Measurements from ENCODE around the gene ATP7A.
"Not testable (repeated sequence)": the region's sequence is repeated elsewhere in the genome, so short reads cannot be mapped to it uniquely, and the experiment has no call there.

The ATP7A gene

GRCh38 chrX:78074088-78074487, 163.6 kb downstream of the ATP7A start:
- Histone ChIP-seq H3K9me3 (ENCODE audit: control insufficient read depth, low read length) (no peaks in the 10 kb centered on the region), H3K4me3 (ENCODE audit: low read depth, low read length) (no peak overlapping the region), H2AFZ (no peak overlapping the region), H3K79me2 (no peaks in the 10 kb centered on the region), H3K36me3 (ENCODE audit: control insufficient read depth, insufficient read depth, low read length) (no peaks in the 10 kb centered on the region), H3K27me3 (ENCODE audit: control insufficient read depth, insufficient read depth, low read length) (no peaks in the 10 kb centered on the region), H3K4me2 (ENCODE audit: low read length) (no peak overlapping the region), H3K4me1 (no peaks in the 10 kb centered on the region), H3K27ac (no peak overlapping the region), H3K9ac (no peak overlapping the region)
- no peak for TF ChIP-seq CTCF (IDR thresholded peaks at IDR 0.05)

DNA sequence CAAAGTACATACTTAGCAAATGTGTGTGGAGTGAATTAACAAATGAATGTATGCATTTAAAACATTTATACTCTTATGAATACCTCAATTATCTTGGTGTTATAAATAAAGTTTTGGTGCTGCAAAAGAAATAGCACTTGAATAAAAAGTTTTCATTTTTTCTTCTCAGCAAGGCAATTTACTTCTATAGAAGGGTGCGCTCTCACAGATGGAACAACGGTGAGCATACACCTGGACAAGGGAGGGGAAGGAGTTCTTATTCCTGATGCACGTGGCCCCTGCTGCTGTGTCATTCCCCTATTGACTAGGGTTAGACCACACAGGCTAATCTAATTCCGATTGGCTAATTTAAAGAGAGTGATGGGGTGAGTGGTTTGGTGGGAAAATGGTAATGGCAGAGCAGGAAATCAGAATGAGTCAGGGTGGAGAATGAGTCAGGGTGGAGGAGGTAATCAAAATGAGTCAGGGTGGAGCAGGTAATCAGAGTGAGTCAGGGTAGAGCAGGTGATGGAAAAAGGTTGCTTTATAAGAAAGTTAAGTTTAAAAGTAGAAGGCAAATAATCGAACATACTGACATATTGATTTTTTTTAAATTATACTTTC, 165.4 kb downstream of the ATP7A start:
- Histone ChIP-seq H3K79me2 (no peaks in the 10 kb centered on the region), H3K27me3 (ENCODE audit: control insufficient read depth, insufficient read depth, low read length) (no peaks in the 10 kb centered on the region), H3K27ac (no peak overlapping the region), H3K4me2 (ENCODE audit: low read length) (no peak overlapping the region), H3K9me3 (ENCODE audit: control insufficient read depth, low read length) (no peaks in the 10 kb centered on the region), H2AFZ (no peak overlapping the region), H3K9ac (no peak overlapping the region), H3K4me3 (ENCODE audit: low read depth, low read length) (no peak overlapping the region), H3K36me3 (ENCODE audit: control insufficient read depth, insufficient read depth, low read length) (no peaks in the 10 kb centered on the region), H3K4me1 (no peaks in the 10 kb centered on the region)
- no peak for TF ChIP-seq CTCF (IDR thresholded peaks at IDR 0.05)

- H3K9ac ChIP-seq; H3K4me2 ChIP-seq (ENCODE audit: low read length); H3K9me3 ChIP-seq (ENCODE audit: control insufficient read depth, low read length); H3K4me3 ChIP-seq (ENCODE audit: low read depth, low read length); H3K27ac ChIP-seq; H3K79me2 ChIP-seq; H3K27me3 ChIP-seq (ENCODE audit: control insufficient read depth, insufficient read depth, low read length); H3K36me3 ChIP-seq (ENCODE audit: control insufficient read depth, insufficient read depth, low read length); H2AFZ ChIP-seq; H3K4me1 ChIP-seq: not testable (repeated sequence)
Observed at GRCh38 chrX:78081413-78081812, 170.9 kb downstream of the ATP7A start.

DNA sequence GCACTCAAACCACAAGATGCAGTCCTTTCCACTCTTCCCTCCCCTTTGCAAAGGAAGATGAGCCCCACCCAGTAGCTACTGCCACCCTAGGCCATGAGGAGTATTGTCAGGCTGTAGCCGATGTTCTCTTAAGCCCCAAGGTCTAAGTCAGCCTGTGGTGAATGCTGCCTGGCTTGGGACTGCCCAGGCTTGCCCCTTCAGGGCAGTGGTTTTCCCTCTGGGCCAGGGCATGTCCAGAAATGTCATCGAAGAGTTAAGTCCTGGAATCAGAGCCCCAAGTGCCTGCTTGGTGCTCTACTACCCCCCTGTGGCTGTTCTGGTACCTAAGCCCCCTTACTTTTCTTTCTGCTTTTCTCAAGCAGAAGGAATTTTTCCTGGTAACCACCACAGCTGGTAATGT, 181.8 kb downstream of the ATP7A start:
- TF ChIP-seq CTCF (IDR thresholded peaks at IDR 0.05), result no peak

GRCh38 chrX:78098108-78098507, 187.6 kb downstream of the ATP7A start:
- no peaks in the 10 kb centered on the region for H3K79me2 ChIP-seq
- no peaks in the 10 kb centered on the region for H3K27me3 ChIP-seq (ENCODE audit: control insufficient read depth, insufficient read depth, low read length)
- H3K4me1 ChIP-seq, result no peaks in the 10 kb centered on the region
- TF ChIP-seq CTCF (IDR thresholded peaks at IDR 0.05), result no peak
- no peaks in the 10 kb centered on the region for H3K36me3 ChIP-seq (ENCODE audit: control insufficient read depth, insufficient read depth, low read length)
- H3K4me2 ChIP-seq (ENCODE audit: low read length), result no peak overlapping the region
- no peak overlapping the region for H3K27ac ChIP-seq
- H3K9ac ChIP-seq, result no peak overlapping the region
- no peaks in the 10 kb centered on the region for H3K9me3 ChIP-seq (ENCODE audit: control insufficient read depth, low read length)
- H2AFZ ChIP-seq, result no peak overlapping the region
- H3K4me3 ChIP-seq (ENCODE audit: low read depth, low read length), result no peak overlapping the region

More for the DNA sequence above, 181.8 kb downstream of the ATP7A start:
- no peak overlapping the region for H3K27ac ChIP-seq
- no peaks in the 10 kb centered on the region for H3K27me3 ChIP-seq (ENCODE audit: control insufficient read depth, insufficient read depth, low read length)
- no peak overlapping the region for H2AFZ ChIP-seq
- H3K9me3 ChIP-seq (ENCODE audit: control insufficient read depth, low read length), result no peaks in the 10 kb centered on the region
- H3K4me1 ChIP-seq, result no peaks in the 10 kb centered on the region
- H3K4me2 ChIP-seq (ENCODE audit: low read length), result no peak overlapping the region
- H3K9ac ChIP-seq, result no peak overlapping the region
- H3K4me3 ChIP-seq (ENCODE audit: low read depth, low read length), result no peak overlapping the region
- no peaks in the 10 kb centered on the region for H3K36me3 ChIP-seq (ENCODE audit: control insufficient read depth, insufficient read depth, low read length)
- no peaks in the 10 kb centered on the region for H3K79me2 ChIP-seq
